ENCODE results near the gene LINC00305.

The LINC00305 gene

GRCh38 chr18:64148988-64149387, at the start of gene LINC00305:
Gene LINC00305, minus strand, starts transcription at chr18:64149088.
- no peak for DNase-seq

- no peak for DNase-seq
These were observed 42.2 kb upstream of the LINC00305 start for GRCh38 chr18:64191069-64191468.

GRCh38 chr18:64185987-64186386, 37.1 kb upstream of the LINC00305 start:
- DNase-seq, result no peak

GRCh38 chr18:64183665-64184064, 34.8 kb upstream of the LINC00305 start:
- no peak for DNase-seq

GRCh38 chr18:64180617-64181016, 31.7 kb upstream of the LINC00305 start:
- no peak for DNase-seq

GRCh38 chr18:64180171-64180570, 31.3 kb upstream of the LINC00305 start:
- DNase-seq, result no peak

GRCh38 chr18:64179556-64180080, 30.7 kb upstream of the LINC00305 start:
- DNase-seq, result no peak

GRCh38 chr18:64178860-64179259, 30.0 kb upstream of the LINC00305 start:
- no peak for DNase-seq

GRCh38 chr18:64175432-64175831, 26.5 kb upstream of the LINC00305 start:
- DNase-seq, result no peak

- DNase-seq, result no peak
These were observed 22.7 kb upstream of the LINC00305 start for GRCh38 chr18:64171576-64171975.

GRCh38 chr18:64167408-64167925, 18.6 kb upstream of the LINC00305 start:
- DNase-seq, result no peak

GRCh38 chr18:64165906-64166305, 17.0 kb upstream of the LINC00305 start:
- DNase-seq, result no peak

GRCh38 chr18:64164883-64165282, 16.0 kb upstream of the LINC00305 start:
- DNase-seq, result no peak

- DNase-seq, result no peak
These were observed 1.1 kb upstream of the LINC00305 start for GRCh38 chr18:64149916-64150438.

GRCh38 chr18:64142904-64143303, 6.0 kb downstream of the LINC00305 start:
- no peak for DNase-seq

- no peak for DNase-seq
These were observed 11.0 kb downstream of the LINC00305 start for GRCh38 chr18:64137914-64138313.

GRCh38 chr18:64134044-64134747, 14.7 kb downstream of the LINC00305 start:
- DNase-seq, result no peak

GRCh38 chr18:64132871-64133270, 16.0 kb downstream of the LINC00305 start:
- DNase-seq, result no peak

GRCh38 chr18:64131314-64131713, 17.6 kb downstream of the LINC00305 start:
- no peak for DNase-seq

- no peak for DNase-seq
These were observed 21.7 kb downstream of the LINC00305 start for GRCh38 chr18:64127172-64127571.

- no peak for DNase-seq
These were observed 29.0 kb downstream of the LINC00305 start for GRCh38 chr18:64119916-64120315.

GRCh38 chr18:64118406-64118805, 30.5 kb downstream of the LINC00305 start:
- DNase-seq, result no peak

- no peak for DNase-seq
These were observed 32.2 kb downstream of the LINC00305 start for GRCh38 chr18:64116571-64117175.

GRCh38 chr18:64115881-64116280, 33.0 kb downstream of the LINC00305 start:
- DNase-seq, result no peak

Data from CD4-positive, alpha-beta T cell treated with Interleukin-10 for 1 hour (primary cell).